ENCODE measurements around the gene PGLYRP3.

DNA sequence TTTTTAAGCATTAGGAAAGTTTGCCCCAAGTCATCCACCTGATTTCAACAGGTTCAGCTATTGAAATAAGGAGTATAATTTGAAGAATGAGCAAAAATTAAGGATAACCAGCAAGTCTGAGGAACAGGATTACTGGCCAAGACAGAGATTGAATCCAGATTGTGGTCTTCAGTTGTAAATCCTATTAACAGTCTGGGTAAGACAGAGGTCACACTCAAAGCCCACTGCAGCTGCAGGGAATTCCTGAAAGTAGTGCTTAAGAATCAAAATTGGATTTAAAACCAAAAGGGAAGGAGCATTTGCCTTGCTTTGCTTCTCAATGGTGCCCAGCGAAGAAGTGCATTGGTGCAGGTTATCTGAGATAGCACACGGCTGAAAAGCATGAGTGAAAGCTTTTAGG is 59.7 kb downstream of the PGLYRP3 start:
- TF ChIP-seq BRD9 (IDR thresholded peaks at IDR 0.05; ENCODE audit: low read depth, partially characterized antibody) (no peak), MEF2A (IDR thresholded peaks at IDR 0.05; ENCODE audit: control insufficient read depth, low read depth, low read length) (no peak), ZNF217 (CRISPR knock-in tag; IDR thresholded peaks at IDR 0.05) (no peak), EZH2 (IDR thresholded peaks at IDR 0.05; ENCODE audit: borderline replicate concordance, low read depth, low read length) (no peak), BRCA1 (IDR thresholded peaks at IDR 0.05) (no peak), BRCA1 (CRISPR knock-in tag; IDR thresholded peaks at IDR 0.05) (no peak), FOXK2 (conservative IDR thresholded peaks at IDR 0.05 in 1 of 2, IDR thresholded peaks at IDR 0.05 in 1 of 2; ENCODE audit: low read depth in 2 of 2) (no peak), NCOA6 (IDR thresholded peaks at IDR 0.05) (no peak), KLF6 (CRISPR knock-in tag; IDR thresholded peaks at IDR 0.05; ENCODE audit: borderline replicate concordance) (no peak)
- TF ChIP-seq, protein P1, sequence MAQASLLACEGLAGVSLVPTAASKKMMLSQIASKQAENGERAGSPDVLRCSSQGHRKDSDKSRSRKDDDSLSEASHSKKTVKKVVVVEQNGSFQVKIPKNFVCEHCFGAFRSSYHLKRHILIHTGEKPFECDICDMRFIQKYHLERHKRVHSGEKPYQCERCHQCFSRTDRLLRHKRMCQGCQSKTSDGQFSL (CRISPR knock-in tag; IDR thresholded peaks at IDR 0.05), result no peak
- TF ChIP-seq, protein P1 (tag; IDR thresholded peaks at IDR 0.05), result no peak
- TF ChIP-seq, protein P2, sequence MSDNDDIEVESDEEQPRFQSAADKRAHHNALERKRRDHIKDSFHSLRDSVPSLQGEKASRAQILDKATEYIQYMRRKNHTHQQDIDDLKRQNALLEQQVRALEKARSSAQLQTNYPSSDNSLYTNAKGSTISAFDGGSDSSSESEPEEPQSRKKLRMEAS (CRISPR knock-in tag; IDR thresholded peaks at IDR 0.05), result no peak
- TF ChIP-seq, protein P3, sequence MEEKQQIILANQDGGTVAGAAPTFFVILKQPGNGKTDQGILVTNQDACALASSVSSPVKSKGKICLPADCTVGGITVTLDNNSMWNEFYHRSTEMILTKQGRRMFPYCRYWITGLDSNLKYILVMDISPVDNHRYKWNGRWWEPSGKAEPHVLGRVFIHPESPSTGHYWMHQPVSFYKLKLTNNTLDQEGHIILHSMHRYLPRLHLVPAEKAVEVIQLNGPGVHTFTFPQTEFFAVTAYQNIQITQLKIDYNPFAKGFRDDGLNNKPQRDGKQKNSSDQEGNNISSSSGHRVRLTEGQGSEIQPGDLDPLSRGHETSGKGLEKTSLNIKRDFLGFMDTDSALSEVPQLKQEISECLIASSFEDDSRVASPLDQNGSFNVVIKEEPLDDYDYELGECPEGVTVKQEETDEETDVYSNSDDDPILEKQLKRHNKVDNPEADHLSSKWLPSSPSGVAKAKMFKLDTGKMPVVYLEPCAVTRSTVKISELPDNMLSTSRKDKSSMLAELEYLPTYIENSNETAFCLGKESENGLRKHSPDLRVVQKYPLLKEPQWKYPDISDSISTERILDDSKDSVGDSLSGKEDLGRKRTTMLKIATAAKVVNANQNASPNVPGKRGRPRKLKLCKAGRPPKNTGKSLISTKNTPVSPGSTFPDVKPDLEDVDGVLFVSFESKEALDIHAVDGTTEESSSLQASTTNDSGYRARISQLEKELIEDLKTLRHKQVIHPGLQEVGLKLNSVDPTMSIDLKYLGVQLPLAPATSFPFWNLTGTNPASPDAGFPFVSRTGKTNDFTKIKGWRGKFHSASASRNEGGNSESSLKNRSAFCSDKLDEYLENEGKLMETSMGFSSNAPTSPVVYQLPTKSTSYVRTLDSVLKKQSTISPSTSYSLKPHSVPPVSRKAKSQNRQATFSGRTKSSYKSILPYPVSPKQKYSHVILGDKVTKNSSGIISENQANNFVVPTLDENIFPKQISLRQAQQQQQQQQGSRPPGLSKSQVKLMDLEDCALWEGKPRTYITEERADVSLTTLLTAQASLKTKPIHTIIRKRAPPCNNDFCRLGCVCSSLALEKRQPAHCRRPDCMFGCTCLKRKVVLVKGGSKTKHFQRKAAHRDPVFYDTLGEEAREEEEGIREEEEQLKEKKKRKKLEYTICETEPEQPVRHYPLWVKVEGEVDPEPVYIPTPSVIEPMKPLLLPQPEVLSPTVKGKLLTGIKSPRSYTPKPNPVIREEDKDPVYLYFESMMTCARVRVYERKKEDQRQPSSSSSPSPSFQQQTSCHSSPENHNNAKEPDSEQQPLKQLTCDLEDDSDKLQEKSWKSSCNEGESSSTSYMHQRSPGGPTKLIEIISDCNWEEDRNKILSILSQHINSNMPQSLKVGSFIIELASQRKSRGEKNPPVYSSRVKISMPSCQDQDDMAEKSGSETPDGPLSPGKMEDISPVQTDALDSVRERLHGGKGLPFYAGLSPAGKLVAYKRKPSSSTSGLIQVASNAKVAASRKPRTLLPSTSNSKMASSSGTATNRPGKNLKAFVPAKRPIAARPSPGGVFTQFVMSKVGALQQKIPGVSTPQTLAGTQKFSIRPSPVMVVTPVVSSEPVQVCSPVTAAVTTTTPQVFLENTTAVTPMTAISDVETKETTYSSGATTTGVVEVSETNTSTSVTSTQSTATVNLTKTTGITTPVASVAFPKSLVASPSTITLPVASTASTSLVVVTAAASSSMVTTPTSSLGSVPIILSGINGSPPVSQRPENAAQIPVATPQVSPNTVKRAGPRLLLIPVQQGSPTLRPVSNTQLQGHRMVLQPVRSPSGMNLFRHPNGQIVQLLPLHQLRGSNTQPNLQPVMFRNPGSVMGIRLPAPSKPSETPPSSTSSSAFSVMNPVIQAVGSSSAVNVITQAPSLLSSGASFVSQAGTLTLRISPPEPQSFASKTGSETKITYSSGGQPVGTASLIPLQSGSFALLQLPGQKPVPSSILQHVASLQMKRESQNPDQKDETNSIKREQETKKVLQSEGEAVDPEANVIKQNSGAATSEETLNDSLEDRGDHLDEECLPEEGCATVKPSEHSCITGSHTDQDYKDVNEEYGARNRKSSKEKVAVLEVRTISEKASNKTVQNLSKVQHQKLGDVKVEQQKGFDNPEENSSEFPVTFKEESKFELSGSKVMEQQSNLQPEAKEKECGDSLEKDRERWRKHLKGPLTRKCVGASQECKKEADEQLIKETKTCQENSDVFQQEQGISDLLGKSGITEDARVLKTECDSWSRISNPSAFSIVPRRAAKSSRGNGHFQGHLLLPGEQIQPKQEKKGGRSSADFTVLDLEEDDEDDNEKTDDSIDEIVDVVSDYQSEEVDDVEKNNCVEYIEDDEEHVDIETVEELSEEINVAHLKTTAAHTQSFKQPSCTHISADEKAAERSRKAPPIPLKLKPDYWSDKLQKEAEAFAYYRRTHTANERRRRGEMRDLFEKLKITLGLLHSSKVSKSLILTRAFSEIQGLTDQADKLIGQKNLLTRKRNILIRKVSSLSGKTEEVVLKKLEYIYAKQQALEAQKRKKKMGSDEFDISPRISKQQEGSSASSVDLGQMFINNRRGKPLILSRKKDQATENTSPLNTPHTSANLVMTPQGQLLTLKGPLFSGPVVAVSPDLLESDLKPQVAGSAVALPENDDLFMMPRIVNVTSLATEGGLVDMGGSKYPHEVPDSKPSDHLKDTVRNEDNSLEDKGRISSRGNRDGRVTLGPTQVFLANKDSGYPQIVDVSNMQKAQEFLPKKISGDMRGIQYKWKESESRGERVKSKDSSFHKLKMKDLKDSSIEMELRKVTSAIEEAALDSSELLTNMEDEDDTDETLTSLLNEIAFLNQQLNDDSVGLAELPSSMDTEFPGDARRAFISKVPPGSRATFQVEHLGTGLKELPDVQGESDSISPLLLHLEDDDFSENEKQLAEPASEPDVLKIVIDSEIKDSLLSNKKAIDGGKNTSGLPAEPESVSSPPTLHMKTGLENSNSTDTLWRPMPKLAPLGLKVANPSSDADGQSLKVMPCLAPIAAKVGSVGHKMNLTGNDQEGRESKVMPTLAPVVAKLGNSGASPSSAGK (IDR thresholded peaks at IDR 0.05), result no peak
- TF ChIP-seq, protein P4, sequence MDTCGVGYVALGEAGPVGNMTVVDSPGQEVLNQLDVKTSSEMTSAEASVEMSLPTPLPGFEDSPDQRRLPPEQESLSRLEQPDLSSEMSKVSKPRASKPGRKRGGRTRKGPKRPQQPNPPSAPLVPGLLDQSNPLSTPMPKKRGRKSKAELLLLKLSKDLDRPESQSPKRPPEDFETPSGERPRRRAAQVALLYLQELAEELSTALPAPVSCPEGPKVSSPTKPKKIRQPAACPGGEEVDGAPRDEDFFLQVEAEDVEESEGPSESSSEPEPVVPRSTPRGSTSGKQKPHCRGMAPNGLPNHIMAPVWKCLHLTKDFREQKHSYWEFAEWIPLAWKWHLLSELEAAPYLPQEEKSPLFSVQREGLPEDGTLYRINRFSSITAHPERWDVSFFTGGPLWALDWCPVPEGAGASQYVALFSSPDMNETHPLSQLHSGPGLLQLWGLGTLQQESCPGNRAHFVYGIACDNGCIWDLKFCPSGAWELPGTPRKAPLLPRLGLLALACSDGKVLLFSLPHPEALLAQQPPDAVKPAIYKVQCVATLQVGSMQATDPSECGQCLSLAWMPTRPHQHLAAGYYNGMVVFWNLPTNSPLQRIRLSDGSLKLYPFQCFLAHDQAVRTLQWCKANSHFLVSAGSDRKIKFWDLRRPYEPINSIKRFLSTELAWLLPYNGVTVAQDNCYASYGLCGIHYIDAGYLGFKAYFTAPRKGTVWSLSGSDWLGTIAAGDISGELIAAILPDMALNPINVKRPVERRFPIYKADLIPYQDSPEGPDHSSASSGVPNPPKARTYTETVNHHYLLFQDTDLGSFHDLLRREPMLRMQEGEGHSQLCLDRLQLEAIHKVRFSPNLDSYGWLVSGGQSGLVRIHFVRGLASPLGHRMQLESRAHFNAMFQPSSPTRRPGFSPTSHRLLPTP (IDR thresholded peaks at IDR 0.05; ENCODE audit: borderline replicate concordance, extremely low read depth, insufficient read length), result no peak
- TF ChIP-seq, protein P5, sequence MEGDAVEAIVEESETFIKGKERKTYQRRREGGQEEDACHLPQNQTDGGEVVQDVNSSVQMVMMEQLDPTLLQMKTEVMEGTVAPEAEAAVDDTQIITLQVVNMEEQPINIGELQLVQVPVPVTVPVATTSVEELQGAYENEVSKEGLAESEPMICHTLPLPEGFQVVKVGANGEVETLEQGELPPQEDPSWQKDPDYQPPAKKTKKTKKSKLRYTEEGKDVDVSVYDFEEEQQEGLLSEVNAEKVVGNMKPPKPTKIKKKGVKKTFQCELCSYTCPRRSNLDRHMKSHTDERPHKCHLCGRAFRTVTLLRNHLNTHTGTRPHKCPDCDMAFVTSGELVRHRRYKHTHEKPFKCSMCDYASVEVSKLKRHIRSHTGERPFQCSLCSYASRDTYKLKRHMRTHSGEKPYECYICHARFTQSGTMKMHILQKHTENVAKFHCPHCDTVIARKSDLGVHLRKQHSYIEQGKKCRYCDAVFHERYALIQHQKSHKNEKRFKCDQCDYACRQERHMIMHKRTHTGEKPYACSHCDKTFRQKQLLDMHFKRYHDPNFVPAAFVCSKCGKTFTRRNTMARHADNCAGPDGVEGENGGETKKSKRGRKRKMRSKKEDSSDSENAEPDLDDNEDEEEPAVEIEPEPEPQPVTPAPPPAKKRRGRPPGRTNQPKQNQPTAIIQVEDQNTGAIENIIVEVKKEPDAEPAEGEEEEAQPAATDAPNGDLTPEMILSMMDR (IDR thresholded peaks at IDR 0.05 in 2 of 3, conservative IDR thresholded peaks at IDR 0.05 in 1 of 3; ENCODE audit: insufficient read depth in 2 of 3, low read depth in 1 of 3, low read length in 3 of 3), result no peak

Measured in K562 (cell line).